ENCODE measurements around the gene HGFAC.
"Not testable (repeated sequence)": the region's sequence is repeated elsewhere in the genome, so short reads cannot be mapped to it uniquely, and the experiment has no call there.

HGFAC gene

DNA sequence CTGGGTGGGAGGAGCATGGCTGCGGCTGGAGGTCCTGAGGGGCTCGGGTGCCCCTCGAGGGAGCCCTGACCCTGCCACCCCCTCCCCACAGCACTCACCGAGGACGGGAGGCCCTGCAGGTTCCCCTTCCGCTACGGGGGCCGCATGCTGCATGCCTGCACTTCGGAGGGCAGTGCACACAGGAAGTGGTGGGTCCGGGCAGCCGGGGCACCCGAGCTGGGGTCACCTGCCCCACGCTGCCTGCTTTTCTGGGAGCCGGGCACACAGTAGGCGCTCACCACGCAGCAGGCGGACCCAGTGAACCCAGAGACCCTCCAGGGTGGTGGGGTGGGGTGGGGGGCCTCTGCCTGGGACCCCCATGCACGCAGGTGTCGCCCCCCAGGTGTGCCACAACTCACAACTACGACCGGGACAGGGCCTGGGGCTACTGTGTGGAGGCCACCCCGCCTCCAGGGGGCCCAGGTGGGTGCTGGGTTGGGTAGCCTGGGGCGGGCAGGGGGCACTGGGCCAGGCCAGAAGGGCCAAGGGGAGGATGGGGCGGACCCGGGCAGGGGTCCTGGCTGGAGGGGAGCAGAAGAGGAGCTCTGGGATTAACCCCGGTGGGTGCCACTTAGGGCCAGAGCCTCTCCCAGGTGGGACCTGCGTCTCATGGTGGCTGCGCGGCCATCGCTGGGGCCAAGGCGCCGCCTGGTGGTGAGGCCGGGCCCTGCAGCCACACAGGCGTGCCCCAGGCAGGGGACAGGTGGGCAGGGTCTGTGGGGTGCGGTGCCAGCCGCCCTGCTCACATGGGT is 1.4 kb downstream of the HGFAC start:
- peak; percentile 9 for DNase-seq (ENCODE audit: low read depth)

DNA sequence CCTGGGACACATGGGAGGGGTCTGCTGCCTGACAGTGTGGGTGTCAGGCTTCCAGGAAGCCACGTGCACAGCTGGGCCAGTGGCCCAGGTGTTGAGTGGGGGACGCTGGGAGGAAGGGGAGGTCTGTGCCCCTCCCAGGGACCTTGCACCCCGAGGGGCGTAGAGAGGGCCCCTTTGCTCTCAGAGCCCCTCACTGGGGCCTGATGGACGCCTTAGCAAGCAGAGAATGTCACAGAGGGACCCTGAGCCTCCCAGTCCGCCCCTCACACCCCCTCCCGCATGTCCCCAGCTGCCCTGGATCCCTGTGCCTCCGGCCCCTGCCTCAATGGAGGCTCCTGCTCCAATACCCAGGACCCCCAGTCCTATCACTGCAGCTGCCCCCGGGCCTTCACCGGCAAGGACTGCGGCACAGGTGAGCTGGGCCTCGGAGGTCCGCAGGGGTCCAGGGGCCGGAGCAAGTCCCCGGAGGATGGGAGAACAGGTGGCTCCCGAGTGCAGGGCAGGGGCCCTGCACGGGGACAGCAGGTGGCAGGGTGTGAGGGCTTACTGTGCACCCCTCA is 2.1 kb downstream of the HGFAC start:
- no peak for DNase-seq (ENCODE audit: low read depth)

DNA sequence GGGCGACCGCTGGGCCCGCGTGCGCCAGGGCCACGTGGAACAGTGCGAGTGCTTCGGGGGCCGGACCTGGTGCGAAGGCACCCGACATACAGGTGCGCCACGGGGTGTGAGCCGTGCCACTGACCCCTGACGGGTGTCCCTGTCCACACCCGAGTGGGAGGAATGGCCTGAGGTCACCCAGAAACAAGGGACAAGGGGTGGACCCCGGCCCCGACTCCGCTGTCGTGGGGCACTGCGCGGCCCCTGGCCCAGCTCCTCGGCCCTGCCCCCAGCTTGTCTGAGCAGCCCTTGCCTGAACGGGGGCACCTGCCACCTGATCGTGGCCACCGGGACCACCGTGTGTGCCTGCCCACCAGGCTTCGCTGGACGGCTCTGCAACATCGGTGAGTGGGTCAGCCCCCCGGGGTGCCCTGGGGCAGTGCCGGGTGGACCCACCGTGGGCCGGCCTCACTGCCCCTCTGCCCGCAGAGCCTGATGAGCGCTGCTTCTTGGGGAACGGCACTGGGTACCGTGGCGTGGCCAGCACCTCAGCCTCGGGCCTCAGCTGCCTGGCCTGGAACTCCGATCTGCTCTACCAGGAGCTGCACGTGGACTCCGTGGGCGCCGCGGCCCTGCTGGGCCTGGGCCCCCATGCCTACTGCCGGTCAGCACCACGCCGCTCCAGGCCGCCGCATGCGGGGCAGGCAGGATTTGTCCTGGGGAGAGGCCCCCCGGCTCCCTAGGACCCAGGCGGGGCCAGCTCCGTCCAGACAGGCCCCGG is 2.8 kb downstream of the HGFAC start:
- DNase-seq (ENCODE audit: low read depth) = no peak

DNA sequence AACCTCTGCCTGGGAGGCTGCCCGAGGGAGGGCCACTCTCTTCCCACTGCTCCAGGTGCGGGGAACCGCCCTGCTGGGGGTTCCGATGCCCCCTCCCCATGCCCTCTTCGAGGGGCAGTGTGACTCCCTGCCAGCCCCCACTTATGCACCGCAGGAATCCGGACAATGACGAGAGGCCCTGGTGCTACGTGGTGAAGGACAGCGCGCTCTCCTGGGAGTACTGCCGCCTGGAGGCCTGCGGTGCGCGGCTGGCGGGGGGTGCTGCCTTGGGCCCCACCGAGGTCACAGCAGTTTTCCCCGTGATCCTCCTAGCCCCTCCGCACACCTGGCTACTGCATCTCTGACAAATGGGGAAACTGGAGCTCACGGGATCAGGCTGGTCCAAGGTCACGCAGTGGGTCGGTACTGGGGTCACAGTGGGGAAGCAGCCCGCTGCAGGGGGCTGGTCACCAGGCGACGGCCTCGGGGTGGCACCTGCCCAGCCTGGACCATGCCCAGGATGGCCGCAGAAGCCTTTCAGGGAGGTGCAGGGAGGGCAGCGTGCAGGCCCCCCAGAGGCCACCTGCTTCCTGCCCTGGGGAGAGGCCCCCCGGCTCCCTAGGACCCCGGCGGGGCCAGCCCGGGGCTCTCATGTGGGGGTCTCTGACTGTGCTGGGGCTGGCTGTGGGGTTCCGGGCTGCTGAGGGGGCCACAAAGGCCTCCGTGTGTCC is 3.5 kb downstream of the HGFAC start:
- DNase-seq (ENCODE audit: low read depth) = no peak

DNA sequence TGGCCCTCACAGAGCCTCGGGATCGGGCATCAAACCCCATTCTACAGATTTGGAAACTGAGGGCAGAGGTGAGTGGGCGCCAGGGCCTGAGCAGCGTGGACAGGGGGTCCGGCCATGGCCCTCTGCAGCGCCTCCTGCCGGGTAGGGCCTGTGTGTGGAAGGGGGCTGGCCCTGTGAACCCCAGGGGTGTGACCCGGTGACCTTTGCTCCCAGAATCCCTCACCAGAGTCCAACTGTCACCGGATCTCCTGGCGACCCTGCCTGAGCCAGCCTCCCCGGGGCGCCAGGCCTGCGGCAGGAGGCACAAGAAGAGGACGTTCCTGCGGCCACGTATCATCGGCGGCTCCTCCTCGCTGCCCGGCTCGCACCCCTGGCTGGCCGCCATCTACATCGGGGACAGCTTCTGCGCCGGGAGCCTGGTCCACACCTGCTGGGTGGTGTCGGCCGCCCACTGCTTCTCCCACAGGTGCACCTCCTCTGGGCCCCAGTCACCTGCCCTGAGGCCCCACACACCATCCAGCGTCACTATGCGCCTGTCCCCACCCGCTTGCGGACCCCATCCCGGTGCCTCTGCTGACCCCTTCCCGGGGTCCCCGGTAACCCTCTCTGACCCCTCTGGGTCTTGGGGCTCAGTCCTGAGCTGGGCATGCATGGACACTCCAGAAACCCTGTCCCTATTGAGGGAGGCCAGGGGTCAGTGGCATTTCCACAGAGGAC is 4.2 kb downstream of the HGFAC start:
- DNase-seq (ENCODE audit: low read depth) = no peak

DNA sequence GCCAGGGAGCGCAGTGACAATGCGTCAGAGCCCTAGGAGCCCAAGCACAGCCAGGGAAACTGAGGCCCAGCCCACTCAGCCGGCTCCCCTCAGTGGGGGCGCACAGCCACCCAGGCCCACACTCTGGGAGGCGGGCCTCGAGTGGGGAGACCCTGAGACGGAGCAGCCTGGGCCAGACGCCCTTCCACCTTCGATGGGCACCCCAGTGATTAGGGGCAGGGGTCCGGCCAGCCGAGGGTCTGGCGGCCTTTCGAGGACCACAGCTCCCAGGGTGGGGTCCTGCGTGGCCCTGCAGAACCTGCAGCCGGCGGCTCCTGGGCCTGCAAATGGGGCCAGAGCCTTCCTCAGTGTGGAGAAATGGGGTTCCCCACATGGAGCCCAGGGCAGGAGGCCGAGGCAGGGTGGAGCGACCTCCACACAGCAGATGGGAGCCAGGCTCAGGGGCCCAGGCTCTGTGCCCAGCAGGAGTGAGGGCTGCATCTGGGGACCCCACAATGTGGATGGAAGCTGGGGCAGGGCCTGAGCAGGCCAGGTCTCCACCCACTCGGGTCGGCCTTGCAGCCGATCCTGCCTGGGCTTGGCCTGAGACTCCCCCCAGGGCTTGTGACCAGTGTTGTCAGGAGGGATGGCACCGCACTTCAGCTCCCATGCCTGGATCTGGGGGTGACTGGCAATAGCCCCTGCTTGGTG is 5.0 kb downstream of the HGFAC start:
- no peak for DNase-seq (ENCODE audit: low read depth)

DNA sequence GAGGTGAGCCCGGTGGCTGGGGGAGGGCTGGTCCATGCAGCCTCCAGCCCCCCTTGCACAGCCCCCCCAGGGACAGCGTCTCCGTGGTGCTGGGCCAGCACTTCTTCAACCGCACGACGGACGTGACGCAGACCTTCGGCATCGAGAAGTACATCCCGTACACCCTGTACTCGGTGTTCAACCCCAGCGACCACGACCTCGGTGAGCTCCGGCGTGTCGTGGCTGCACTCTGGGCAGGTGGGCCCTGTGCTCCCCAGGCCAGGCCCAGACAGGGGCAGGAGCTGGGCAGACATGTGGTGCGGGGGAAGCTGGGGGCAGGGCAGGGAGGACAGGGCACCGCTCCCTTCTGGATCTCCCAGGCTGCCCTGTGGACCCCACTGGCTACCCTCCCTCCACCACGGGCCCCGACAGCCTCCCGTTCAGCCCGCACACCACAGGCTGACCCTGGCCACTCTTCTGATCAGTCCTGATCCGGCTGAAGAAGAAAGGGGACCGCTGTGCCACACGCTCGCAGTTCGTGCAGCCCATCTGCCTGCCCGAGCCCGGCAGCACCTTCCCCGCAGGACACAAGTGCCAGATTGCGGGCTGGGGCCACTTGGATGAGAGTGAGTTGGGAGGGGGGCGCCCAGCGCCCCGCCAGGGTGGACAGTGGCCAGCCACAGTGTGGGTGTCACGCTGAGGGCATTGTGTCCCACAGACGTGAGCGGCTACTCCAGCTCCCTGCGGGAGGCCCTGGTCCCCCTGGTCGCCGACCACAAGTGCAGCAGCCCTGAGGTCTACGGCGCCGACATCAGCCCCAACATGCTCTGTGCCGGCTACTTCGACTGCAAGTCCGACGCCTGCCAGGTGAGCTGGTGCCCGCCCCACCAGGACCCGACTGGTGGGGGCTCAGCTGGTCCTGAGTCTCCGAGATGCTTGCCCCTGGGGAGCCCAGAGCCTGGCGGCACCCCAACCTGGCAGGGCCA is 5.9 kb downstream of the HGFAC start:
- DNase-seq (ENCODE audit: low read depth) = no peak

DNA sequence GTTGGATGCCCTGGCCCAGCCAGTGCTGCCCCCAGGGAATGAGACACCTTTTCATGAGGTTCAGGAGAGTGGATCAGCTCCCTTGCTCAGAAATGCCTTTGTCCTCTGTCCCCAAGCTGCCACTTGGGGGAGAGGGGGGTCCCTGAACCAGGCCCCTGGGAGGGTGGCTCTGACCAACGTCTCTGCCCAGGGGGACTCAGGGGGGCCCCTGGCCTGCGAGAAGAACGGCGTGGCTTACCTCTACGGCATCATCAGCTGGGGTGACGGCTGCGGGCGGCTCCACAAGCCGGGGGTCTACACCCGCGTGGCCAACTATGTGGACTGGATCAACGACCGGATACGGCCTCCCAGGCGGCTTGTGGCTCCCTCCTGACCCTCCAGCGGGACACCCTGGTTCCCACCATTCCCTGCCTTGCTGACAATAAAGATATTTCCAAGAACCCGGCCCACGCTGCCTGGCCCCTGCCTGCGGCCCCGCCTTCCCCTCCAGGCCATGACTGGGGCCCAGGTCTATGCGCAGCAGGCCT is 7.3 kb downstream of the HGFAC start:
- no peak for DNase-seq (ENCODE audit: low read depth)

DNA sequence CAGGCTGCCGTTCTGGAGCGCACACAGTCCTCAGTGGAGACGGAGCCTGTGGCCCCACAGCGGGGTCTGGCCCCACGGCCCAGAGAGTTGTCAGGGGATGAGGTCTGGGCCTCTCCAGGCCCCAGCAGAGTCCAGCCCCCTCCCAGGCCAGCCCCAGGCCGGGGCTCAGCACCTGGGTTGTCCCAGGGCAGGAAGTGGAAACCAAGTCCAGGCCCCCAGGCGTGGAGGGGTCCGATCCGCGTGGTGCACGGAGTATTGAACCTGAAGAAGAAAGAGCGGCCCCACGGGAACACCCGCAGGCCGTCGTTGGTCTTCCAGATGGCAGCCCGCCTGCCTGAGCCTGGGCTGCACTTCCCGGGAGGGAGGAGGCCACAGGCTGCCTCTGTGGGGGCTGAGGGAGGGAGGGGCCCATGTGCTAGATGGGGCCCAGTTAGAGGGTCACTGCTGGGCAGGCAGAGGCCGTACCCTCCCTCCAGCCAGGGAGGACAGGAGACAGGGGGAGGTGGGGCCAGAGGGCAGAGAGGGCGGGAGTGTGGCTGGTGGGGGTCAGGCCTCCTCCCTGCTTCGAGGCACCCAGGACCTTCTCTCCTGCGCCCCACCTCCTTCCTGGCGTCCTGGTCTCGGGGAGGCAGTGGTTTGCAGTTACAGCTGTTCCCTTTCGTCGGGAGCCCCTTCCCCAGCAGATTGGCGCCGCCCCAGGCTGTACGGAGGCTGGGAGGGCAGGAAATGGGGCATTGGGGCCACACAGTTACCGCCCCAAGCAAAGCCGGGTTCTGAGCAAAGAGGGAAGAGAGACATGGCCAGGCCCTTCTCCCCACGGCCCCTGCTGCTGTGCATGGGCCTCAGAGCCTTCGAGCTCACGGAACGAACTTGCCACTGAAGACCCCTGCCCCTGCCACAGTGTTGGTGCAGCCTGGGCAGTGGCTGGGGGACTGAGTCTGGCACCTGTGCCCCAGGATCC is 8.1 kb downstream of the HGFAC start:
- DNase-seq (ENCODE audit: low read depth) = no peak

DNA sequence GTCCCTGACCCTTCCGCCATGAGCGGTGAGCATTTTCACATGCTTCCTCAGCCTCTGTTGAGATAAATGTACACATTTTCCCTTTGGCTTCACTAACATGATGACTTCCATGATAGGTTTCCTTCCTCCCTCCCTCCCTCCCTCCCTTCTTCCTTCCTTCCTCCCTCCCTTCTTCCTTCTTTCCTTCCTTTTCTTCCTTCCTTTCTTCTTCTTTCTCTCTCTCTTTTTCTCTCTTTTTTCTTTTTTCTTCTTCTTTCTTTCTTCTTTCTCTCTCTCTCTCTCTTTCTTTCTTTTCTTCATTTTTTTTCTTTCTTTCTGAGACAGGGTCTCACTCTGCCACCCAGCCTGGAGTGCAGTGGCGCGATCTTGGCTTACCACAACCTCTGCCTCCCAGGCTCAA is 8.9 kb downstream of the HGFAC start:
- no peak for DNase-seq (ENCODE audit: low read depth)

DNA sequence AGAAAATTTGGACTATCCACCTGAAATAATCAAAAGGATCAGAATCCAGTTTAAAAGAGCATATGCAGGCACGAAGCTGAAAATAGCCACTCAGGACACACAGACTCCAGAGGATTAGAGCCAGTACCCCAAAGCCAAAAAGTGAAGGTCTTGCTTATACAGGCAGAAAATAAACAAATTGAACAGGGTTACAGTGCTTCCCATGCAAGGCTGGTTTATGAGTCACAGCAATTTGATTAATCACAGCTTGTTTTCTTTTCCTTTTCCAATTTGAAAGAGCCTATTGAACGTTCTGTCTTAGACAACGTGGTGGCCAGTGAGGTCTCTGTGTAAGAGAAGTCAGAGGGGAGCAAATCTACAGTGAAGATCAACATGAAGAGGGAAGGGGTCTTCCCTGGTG is 10.2 kb downstream of the HGFAC start:
- no peak for DNase-seq (ENCODE audit: low read depth)

DNA sequence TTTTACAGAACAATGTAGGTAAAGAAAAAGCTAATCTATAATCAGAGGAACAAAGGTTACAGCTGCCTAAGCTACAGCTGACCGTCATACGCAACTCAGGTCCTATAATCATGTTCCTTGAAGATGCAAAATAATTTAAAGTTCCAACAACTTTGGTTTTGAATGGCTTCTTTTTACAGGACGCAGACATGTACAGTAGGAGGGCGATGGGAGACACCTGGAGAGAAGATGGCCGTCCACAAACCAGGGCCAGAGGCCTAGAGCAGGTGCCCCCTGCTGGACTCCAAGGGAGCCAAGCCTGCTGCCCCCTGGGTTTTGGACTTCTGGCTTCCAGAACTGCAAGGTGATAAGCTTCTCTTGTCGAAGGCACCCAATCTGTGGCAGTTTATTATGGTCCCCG is 10.6 kb downstream of the HGFAC start:
- DNase-seq (ENCODE audit: low read depth) = no peak

DNA sequence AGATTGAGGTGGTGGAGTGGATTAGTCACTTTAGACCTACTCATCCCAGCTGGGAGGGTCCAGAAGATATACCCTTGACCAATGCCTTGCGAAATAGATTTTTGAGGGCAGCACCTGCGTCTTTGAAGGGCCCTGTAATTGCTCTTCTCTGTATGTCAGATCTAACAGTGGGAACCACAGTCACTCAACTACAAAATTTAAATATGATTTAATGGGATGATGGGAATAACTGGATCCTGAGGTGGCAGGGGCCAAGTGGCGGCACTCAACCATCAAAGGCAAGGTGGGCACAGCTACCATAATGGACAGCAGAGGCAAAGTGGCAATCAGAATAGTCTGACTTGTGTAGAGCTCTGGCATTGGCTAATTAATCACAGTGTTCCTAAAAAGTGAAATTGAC is 13.8 kb downstream of the HGFAC start:
- not testable (repeated sequence) for DNase-seq (ENCODE audit: low read depth)

DNA sequence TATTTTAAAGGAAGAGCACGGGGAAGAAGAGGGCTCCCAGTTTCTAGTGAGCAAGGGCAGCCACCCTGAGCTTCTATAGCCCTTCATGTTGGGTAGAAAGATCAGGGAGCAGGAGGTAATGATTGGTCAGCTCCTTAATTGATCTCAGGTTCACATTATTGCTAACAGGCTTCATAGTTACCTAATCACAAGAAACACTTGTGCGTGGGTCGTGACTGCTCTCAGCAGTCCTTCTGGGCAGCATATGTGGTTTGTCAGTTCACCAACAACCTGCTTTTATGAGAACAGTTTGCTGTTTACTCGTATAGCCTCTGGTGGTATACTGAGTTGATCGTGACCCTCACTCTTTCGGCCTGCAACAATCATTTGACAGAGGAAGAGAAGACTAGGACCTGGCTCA is 16.6 kb downstream of the HGFAC start:
- no peak for DNase-seq (ENCODE audit: low read depth)

DNA sequence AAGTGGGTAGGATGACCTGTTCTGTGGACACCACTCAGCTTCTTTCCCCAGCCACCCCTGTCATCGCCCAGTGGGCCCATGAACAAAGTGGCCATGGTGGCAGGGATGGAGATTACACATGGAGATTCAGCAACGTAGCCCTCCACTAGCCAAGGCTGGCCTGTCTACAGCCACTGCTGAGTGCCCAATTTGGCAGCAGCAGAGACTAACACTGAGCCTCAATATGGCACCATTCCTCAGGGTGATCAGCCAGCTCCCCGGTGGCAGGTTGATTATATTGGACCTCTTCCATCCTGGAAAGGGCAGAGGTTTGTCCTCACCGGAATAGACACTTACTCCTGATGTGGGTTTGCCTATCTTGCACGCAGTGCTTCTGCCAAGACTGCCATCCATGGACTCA is 17.4 kb downstream of the HGFAC start:
- not testable (repeated sequence) for DNase-seq (ENCODE audit: low read depth)

DNA sequence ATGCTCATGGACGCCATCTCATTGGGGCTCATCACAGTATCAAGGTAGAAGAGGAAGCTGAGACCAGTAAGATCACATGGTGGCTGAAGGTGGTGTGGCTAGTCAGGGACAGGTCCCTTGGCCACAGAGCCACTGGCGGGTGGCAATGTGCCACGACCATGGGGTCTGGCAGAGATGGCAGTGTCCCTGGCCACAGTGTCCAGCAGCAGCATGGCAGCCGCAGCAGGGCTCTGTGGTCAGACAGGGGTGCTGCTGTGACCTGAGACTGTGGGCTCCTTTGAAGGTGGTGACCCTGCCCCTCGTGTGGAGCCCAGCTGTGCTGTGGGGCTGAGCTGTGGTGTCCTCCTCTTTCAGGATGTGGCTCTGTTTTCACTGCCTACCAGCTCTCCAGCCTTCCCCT is 19.2 kb downstream of the HGFAC start:
- no peak for DNase-seq (ENCODE audit: low read depth)

DNA sequence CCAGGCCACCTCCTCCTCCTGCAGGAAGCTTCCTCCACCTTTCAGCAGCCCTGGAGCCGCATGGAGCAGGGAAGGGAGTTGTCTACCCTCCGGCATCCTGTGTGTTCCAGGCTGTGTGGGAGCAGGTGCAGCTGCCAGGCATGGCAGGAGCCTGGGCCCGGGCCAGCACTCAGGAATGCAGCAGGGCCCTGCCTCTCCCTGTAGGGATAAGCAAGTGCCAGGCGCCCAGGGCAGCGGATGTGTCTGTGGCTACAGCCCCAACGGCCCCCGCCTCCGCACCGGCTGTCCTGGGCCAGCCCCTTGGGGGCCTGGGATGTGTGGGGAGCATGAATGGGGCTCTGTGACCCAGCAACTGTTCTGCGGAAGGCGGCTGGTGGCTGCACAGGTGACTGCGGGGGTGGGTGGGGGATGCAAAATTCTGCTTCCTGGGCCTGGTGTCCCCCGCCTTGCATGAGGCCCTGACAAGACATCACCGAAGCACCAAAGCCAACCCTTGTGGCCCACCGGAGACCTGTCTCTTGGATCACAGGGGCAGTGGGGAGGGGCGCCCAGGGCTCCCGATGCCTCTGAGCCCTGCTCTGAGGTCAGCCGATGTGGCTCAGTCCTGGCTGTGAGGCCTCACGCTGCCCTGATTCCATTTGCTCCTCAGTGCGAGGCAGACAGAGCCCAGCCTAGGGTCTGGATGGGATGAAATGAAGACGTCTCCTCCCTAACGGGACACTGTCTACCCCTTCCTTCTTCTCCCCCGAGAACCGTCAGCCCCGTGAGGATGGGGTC is 19.9 kb downstream of the HGFAC start:
- no peak for DNase-seq (ENCODE audit: low read depth)

DNA sequence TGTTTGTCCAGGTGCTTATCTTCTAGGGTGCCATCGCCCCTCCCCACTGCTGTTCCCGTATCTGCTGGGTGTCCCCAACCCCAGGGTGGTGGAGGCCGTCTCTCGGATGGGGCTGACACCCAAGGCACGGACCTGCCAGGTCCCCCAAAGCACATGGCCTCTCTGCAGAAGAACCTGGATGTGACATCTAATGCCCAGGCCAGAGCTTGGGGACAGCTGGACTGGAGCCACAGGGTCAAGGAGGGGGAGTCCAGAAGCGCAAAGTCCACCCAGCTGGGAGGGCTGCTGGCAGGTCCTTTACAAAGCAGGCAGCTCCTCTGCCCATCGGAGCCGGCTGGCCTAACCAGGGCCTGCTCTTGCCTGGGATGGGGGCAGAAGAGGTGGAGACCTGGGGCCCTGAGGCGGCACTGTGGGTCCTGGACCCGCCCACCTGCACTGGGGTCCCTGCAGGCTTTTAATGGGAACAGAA is 20.6 kb downstream of the HGFAC start:
- DNase-seq (ENCODE audit: low read depth) = no peak
